NCI-H345 treated with DMSO at 0.1 percent for 48 hours (cell line): ENCODE data around the gene VLDLR.

Source experiments
- DNase-seq: peaks from one replicate; lab custom pipeline; 2025; ENCODE audit not compliant: unreplicated experiment; lab: John Stamatoyannopoulos, UW

The VLDLR gene

DNA sequence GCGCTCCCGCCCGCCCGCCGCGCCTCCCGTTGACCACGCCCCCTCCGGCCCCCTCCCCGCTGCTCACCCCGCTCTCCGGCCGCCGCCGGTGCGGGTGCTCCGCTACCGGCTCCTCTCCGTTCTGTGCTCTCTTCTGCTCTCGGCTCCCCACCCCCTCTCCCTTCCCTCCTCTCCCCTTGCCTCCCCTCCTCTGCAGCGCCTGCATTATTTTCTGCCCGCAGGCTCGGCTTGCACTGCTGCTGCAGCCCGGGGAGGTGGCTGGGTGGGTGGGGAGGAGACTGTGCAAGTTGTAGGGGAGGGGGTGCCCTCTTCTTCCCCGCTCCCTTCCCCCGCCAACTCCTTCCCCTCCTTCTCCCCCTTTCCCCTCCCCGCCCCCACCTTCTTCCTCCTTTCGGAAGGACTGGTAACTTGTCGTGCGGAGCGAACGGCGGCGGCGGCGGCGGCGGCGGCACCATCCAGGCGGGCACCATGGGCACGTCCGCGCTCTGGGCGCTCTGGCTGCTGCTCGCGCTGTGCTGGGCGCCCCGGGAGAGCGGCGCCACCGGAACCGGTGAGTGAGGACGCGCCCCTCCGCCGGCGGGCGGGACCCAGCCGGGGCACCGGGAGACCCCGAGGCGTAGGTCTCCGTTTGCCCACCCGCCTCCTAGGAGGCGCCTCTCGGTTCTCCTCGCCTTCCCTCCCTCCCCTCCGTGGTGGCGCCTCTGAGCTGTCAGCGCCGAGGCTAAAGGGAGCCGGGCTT, at the start of gene VLDLR:
TSS of gene VLDLR (plus strand) at position 66 of the 739 bp plus-strand sequence. CDS start at position 469, 403 bp downstream.
- DNase-seq, result peak; percentile 66

DNA sequence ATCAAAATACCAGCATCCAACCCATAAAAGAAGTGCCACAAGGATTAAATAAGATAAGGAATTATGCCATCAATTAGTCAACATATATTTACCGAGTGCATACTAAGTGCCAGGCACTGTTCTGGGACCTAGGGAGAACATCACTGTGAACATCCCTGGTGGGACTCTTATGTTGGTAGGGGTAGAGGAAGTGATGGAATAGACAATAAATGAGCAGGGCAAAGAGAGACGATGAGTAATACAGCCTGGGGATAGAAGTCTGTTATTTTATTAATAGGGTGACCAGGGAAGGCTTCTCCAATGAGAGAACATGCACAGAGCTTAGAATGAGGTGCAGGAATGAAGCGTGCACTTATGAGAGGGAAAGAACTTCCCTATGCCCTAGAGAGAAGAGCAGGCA, 47.4 kb upstream of the VLDLR start:
- DNase-seq, result no peak

DNA sequence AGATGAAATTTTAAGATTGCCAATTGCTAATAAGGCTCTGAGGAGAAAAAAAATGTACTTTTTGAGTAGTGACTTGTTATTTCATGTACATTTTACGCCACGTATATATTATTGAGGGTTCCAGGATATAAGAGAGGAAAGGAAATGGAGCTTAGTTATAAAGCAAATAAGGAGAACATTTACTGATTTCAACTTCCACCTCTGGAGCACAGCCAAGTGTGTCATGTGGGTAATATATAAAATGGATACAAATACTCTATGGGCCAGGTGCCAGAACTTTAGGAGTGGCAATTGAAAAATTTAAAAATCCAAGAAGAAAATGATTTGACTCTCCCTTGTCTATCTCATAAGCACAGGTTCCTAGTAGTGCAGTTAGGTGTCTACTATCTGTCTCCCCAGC, 45.0 kb upstream of the VLDLR start:
- DNase-seq, result peak; percentile 55

DNA sequence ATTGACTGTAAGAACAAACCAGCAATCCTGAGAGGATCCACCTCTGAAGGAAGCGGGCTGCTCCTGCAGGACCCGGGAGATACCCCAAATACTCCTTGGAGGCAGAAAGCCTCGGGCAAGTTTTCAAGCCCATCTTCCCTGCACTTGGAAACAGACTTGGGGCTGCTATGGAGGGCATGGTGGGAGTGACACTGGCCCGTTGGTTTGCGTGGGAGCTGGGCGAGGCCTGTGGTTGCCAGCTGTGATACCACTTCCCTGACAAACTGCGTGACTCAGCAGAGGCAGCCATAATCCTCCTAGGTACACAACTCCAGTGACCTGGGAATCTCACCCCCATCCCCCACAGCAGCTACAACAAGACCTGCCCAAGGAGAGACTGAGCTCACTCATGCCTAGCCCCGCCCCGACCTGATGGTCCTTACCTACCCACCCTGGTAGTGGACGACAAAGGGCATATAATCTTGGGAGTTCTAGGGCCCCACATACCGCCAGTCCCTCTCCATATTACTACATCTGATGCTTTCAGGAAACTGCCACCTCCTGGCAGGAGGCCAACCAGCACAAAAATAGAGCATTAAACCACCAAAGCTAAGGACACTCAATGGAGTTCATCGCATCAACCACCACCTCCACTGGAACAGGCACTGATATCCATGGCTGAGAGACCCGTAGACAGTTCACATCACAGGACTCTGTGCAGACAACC, 38.1 kb upstream of the VLDLR start:
- no peak for DNase-seq

DNA sequence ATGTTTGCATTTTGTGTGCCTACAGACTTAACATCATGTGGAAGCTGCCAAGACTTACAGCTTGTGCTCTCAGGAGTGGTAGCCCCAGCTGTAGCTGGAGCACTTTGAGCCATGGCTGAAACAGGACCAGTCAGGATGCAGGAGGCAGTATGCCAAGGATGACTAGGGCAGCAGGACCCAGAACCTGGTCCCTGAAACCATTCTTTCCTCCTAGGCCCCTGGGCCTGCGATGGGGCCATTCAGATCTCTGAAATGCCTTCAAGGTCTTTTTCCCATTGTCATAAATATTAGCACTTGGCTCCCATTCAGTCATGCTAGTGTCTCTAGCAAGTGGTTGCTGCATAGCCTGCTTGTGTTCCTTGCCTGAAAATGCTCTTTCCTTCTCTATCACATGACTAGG, 29.6 kb upstream of the VLDLR start:
- DNase-seq, result no peak

DNA sequence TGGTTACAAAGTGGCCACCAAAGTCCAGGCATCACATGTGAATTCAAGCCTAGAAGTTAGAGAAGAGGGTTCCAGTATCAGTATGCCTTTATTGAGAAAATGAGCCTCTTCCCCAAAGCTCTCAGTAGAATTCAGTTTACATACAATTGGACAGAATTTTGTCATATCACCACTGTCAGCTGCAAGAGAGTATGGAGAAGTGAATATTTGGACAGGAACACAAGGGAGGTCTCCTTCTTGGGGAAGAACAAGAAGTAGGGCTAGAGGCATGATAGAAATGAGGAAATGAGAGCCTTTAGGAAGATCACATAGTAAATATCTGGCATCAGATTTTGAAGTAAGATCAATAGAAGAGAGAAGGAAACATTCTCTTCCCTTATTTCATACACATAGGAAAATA, 27.8 kb upstream of the VLDLR start:
- no peak for DNase-seq

DNA sequence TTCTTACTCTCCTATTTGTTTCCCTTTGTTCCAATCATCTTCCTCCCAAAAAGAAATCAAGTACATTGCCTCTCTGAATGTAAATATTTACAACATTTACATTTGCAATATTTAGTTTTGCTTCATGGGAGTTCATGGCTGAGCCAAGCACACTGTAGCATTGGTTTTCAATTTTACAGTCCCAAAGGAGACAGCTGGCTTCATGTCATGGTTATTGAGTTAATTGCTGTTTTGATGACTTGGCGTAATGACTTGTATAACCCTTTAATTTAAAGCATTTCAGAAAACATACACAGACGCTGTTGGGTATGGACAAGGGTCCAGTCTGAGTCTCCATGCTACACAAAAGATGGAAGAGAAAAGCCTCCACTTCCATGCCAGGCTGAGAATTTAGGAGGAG, 25.6 kb upstream of the VLDLR start:
- DNase-seq, result no peak

DNA sequence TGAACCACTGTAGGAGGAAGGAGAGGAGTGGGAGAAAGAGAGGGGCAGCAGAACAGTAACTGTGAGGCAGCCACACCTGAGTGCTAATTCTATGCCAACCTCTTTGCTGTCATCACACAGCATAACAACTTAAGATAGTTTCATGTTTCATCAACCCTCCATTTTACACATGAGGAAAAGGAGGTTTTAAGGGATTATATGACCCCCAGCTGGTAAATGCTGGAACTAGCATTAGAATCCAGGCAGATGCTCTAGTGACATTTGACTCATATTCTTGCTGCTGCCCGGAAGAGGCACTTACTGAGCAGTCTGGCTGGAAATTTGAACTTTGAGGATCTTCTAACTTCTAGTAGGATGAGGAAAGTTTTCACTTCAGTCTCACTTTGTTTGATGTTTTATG, 24.1 kb upstream of the VLDLR start:
- DNase-seq, result no peak

DNA sequence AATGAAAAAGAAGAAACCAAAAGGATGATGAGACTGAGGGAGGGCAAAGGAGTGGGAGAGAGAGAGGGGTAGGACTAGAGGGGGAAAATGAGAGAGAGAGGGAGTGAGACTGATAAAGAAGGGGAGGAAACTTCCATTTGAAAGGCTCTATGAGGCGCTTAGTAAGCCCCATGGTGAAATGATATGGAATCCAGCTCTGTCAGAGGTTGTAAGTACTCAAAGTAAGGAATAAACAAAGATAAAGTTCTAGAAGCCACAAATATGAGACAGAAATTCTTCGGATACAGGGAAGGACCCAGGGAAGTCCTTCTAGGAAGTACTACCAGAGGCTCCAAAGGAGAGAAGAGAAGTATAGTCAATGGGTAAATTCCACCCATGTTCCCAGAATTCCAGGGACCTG, 21.7 kb upstream of the VLDLR start:
- no peak for DNase-seq

DNA sequence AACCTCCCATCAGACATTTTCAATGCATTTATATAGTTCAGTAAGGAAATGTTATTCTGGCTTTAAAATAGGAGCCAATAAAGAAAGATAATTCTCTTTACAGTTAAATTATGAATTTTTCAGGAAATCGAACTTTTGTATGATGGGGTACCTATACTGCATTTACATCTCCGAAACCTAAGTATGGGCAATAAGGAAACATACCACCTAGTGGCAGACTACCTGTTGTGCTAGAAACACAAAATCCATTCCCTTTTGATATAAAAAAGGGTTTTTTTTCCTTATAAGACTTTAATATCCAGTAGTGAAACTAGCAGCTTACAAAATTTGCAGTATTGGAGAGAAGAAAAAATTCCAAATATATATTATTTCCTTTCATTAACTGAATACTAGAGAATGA, 21.3 kb upstream of the VLDLR start:
- DNase-seq, result no peak

DNA sequence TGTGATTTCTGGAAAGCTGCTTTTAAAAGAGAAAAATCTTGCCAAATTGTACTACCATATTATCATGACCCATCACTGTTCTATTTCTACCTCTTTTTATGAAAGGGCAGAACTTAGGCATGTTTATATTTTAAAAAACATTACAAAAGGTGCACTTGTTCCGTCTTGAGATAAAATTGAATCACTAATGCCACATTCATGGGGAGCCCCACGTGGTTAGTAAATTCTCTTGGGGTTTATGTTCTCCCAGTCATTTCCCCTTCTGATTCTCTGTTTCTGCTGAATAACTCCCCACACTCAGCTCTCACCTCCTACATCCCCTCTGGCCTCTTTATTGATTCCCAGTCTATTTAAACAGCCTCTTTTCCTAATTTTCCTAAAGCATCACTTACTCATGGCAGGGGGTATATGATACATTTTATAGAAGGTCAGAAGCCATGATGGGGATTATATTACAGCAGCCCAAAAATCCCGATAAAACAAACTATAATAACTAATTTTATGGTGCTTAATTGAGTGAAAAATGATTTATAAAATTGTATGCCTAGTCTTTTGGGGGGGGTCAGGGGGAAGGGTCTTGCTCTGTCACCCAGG, 19.7 kb upstream of the VLDLR start:
- DNase-seq, result no peak

DNA sequence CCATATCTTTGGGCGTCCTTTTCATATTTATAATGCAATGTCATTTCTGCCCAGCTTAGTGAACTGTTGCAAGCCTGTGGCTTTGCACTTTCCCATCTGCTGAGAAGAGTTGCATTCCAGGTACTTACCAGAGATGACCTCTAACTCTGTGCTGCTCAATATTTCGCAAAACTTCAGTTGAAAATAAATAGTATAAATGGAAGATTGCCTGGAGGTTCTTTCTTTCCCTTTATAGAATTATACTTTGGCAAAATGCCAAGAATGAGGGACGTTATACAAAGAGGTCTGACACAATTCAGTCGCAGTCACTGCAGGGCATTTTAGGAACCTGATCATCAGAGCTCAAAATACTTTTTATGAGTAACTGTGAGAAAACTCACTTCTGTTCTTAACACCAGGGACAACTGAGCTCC, 18.9 kb upstream of the VLDLR start:
- DNase-seq, result peak; percentile 36

DNA sequence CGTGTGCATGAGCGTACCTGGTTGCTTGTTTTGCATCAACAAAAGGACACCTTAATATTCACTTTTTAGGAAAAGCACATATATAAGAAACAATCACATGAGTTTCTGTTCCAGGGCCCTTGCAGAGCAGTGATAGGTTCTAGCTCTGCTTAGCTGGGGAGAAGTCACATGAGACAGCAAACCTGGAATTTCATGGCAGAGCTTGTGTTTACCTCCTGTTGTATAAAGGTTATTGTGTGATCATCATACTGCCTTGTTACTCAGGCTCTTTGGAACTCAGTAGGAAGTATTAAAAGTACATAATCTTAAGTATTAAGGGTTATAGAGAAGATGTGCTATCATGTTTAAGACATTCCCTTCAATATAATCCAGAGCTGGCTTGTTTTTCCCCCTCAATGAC, 18.0 kb upstream of the VLDLR start:
- DNase-seq, result no peak

DNA sequence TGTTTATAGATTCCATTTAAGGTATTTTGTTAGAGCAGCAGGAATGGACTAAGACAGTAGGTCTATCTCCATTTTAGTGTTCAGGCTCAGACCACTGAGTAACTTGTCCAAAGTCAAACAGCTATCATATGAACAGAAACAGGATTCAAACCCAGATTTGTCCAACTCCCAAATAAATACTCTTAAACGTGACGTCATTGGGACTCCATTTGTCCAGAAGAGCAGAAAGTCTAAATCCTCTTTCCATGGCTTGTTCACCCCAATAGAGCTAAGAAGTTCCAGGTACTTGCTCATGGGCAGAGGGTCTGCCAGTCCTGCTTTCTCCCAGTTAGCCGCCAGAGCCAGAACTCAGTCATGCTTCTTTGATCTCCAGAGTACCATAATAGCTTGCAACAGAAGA, 16.3 kb upstream of the VLDLR start:
- DNase-seq, result no peak

DNA sequence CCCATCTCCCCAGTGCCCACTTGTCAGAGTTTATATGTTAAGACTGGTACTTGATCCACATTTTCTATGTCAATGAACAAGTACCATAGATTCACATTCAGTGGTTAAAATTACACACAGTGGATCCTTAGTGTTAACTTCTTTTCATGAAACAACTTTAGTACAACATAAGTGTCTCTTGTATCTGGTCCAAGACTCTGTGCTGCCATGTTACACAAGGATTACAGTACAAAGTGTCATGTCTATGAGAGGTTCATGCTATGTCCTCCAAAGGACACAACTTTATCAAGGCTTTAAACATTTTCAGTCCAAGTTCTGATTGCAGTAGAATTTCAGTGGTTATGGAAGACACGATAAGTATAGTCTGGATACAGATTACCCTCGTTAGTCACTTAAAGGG, 13.3 kb upstream of the VLDLR start:
- no peak for DNase-seq

DNA sequence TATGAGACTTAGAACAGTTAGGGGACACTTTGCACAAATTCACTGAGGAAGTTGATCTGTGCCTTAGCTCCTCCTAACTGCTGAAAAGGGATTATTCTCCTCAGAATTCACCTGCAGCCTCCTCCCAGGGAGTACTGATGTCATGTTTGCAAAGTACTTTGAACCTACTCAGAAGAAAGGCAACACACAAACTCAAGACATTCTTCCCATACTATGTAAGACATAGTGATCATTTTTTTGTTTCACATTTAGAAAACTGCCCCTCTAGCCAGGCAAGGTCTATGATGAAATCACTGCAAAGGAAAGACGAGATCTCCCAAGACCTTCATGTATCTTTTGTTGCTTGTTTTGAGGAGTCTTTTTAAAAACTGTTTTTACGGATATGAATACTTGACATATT, 10.6 kb upstream of the VLDLR start:
- DNase-seq, result no peak

DNA sequence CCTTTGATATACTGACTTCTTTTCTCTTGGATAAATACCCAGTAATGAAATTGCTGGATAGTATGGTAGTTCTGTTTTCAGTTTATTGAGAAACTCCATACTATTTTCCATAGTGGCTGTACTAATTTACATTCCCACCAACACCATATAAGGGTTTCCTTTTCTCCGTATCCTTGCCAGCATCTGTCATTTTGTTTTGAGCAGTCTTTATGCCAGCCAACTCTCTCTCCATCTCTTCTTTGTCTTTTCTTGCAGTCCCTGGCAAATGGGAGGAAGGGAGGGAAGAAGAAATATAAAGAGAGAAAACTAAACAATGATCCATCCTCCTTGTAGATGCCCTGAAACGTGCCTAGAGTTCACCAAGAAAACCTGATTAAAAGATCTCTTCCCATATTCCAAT, 9.6 kb upstream of the VLDLR start:
- no peak for DNase-seq

DNA sequence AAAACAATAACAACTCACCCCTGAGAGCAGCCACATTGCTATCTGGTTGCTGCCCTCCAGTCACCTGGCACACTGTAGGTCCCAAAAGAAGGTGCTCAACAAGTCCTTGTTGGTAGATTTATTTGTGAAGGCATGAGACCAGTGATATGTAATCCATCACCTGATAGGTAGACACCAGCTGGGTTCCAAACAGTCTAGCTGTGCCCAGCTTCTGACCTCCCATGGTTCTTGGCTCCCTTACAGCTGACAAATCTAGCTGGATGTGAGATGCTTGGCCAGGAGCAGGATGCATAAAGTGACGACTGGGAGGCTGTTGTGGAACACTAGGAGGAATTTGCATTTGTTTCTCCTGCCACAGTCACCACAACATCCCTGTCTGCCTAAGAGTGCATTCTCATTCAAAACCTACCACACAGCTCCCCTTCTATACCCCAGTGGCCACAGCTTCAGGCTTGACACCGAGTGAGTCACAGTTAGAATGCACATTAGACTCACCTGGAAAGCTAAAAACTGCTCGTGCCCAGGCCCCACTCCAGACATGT, 7.8 kb upstream of the VLDLR start:
- DNase-seq, result peak; percentile 92

DNA sequence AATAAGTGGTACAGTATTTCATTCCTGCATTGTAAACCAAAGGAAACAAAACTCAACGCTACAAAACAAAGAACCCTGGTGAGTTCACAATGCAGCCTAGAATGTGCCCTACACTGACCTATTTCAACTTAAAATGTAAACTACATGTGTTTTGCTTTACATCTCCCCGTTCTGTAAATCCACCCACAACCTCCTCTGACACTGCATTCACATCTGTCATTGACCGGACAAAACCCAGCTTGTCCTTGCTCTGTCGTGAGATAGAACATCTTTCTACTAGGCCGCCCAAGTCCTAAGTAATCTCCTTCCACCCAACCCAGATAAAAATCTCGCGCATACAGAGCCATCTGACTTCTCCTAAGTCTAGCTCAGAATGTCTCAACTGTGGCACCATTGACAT, 6.1 kb upstream of the VLDLR start:
- DNase-seq, result no peak

DNA sequence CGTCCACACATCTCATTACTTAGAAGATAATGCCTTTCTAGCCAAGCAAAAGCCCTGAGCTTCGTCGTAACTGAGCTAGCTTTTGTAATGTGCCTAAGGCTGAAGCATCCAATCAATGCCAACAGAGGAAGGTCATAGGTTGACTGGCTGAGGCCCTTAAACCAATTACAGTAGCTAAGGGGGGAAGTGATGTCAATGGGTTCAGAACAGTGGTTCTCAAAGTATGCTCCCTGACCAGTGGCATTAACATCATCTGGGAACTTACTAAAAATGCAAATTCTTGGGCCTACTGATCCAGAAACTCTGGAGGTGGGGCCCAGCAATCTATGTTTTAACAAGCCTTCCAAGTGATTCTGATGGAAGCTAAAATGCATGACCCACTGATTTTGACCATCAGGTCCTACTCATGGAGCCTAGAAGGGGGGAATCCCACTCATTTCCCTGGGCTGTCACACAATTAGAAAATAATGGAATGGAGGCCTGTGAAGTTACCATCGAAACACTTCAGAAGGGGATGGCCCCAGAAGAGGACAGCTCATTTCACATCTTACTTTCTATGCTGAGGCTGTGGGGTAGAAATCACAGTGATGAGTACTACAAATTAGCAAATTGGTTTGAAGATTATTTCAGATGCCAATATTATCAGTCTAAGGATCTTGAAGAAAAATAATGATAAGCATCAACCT, 4.8 kb upstream of the VLDLR start:
- DNase-seq, result no peak

DNA sequence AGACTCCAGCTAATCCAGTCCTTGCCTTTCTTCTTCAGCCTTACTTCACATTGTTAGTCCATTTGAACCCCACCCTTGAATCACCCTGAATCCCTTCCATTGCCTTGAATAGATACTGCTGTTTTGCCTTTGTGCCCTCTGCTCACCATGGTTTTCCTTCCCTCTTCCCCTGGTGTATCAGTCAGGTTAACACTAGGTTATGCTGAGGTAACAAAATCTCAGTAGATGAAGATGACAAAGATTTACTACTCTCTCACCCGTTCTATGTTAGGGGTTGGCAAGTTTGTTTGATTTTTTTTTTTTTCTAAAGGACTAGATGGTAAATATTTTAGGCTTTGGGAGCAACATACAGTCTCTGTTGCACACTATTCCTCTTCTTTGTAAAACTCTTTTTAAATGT, 3.3 kb upstream of the VLDLR start:
- no peak for DNase-seq
